ENCODE results near the gene RXRB.

Gene RXRB

GRCh38 chr6:33191383-33192104 is 8.9 kb downstream of the RXRB start:
- Histone ChIP-seq H3K27me3 (ENCODE audit: insufficient read depth, low read length, poor library complexity, severe bottlenecking) (peaks cover 19% of the 10 kb centered on the region), H3K4me1 (ENCODE audit: insufficient read depth, low read length, poor library complexity, severe bottlenecking) (no peaks in the 10 kb centered on the region), H3K79me2 (ENCODE audit: insufficient read depth, low read length) (peaks cover 4% of the 10 kb centered on the region; the same call in 1 of the 2 replicates), H4K20me1 (ENCODE audit: insufficient read depth, low read length, poor library complexity, severe bottlenecking) (peaks cover 6% of the 10 kb centered on the region), H3F3A (ENCODE audit: low read depth) (no peaks in the 10 kb centered on the region), H3K4me3 (ENCODE audit: low read length, poor library complexity, severe bottlenecking) (no peak overlapping the region), H3K36me3 (ENCODE audit: insufficient read depth, low read length) (peaks cover 26% of the 10 kb centered on the region; the same call in 1 of the 2 replicates), H3K4me2 (ENCODE audit: low read depth, low read length, poor library complexity, severe bottlenecking) (no peak overlapping the region), H3K9me2 (replicated peaks; ENCODE audit: low read depth, low read length) (no peaks in the 10 kb centered on the region), H3K9me3 (ENCODE audit: insufficient read depth, low read depth, low read length) (no peaks in the 10 kb centered on the region), H3K9ac (ENCODE audit: low read depth, low read length, poor library complexity, severe bottlenecking) (no peak overlapping the region), H2AFZ (ENCODE audit: low read length) (no peak overlapping the region)
- TF ChIP-seq CTCF (conservative IDR thresholded peaks at IDR 0.05; ENCODE audit: low read length): no peak
- TF ChIP-seq EZH2phosphoT487 (IDR thresholded peaks at IDR 0.05; ENCODE audit: borderline replicate concordance): no peak

DNA sequence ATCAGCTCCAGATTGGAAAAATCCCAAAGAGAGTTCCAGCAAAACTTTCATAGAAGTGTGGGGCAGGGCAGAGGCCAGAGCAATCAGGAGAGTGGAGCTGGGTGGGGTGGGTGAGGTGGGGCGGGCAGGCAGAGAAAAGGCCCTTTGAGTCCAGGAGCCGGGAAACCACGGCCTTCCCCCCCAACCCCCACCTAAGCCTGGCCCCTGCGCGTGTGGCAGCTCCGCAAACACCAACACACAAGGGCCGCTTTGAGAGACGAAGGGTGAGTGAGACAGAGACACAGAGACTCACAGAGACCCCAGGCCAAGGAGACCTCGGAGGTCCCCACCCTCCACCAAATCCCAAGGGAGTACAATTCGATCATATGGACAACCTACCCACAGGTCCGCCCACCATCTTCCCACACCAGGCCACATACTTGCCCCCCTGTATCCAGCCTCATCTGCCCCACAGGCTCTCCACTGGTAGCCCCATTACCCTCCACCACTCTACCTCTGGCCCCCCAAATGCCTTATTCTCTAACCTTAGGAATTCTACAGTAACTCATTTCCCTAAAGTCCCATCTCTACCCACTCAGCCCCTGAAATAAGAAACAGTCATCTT is 9.9 kb downstream of the RXRB start:
- H4K20me1 ChIP-seq (ENCODE audit: insufficient read depth, low read length, poor library complexity, severe bottlenecking): no peaks in the 10 kb centered on the region
- TF ChIP-seq EZH2phosphoT487 (IDR thresholded peaks at IDR 0.05; ENCODE audit: borderline replicate concordance): no peak
- TF ChIP-seq CTCF (conservative IDR thresholded peaks at IDR 0.05; ENCODE audit: low read length): no peak

GRCh38 chr6:33189625-33190448 is 10.6 kb downstream of the RXRB start:
- no peaks in the 10 kb centered on the region for H4K20me1 ChIP-seq (ENCODE audit: insufficient read depth, low read length, poor library complexity, severe bottlenecking)
- no peaks in the 10 kb centered on the region for H3K79me2 ChIP-seq (ENCODE audit: insufficient read depth, low read length)
- H3K4me2 ChIP-seq (ENCODE audit: low read depth, low read length, poor library complexity, severe bottlenecking): no peak overlapping the region
- no peak overlapping the region for H3K4me3 ChIP-seq (ENCODE audit: low read length, poor library complexity, severe bottlenecking)
- H3K4me1 ChIP-seq (ENCODE audit: insufficient read depth, low read length, poor library complexity, severe bottlenecking): no peaks in the 10 kb centered on the region
- H2AFZ ChIP-seq (ENCODE audit: low read length): no peak overlapping the region
- H3K36me3 ChIP-seq (ENCODE audit: insufficient read depth, low read length): peaks cover 10% of the 10 kb centered on the region; the same call in 1 of the 2 replicates
- H3K27me3 ChIP-seq (ENCODE audit: insufficient read depth, low read length, poor library complexity, severe bottlenecking): peaks cover 36% of the 10 kb centered on the region
- no peak for TF ChIP-seq CTCF (conservative IDR thresholded peaks at IDR 0.05; ENCODE audit: low read length)
- no peak for TF ChIP-seq EZH2phosphoT487 (IDR thresholded peaks at IDR 0.05; ENCODE audit: borderline replicate concordance)
- no peaks in the 10 kb centered on the region for H3K9me3 ChIP-seq (ENCODE audit: insufficient read depth, low read depth, low read length)
- H3K9me2 ChIP-seq (replicated peaks; ENCODE audit: low read depth, low read length): no peaks in the 10 kb centered on the region
- H3K9ac ChIP-seq (ENCODE audit: low read depth, low read length, poor library complexity, severe bottlenecking): no peak overlapping the region
- H3F3A ChIP-seq (ENCODE audit: low read depth): no peaks in the 10 kb centered on the region

More for the DNA sequence above, 9.9 kb downstream of the RXRB start:
- no peaks in the 10 kb centered on the region for H3K9me2 ChIP-seq (replicated peaks; ENCODE audit: low read depth, low read length)
- no peak overlapping the region for H3K4me3 ChIP-seq (ENCODE audit: low read length, poor library complexity, severe bottlenecking)
- H3K9me3 ChIP-seq (ENCODE audit: insufficient read depth, low read depth, low read length): no peaks in the 10 kb centered on the region
- no peaks in the 10 kb centered on the region for H3K4me1 ChIP-seq (ENCODE audit: insufficient read depth, low read length, poor library complexity, severe bottlenecking)
- no peak overlapping the region for H2AFZ ChIP-seq (ENCODE audit: low read length)
- H3K36me3 ChIP-seq (ENCODE audit: insufficient read depth, low read length): peaks cover 18% of the 10 kb centered on the region; the same call in 1 of the 2 replicates
- H3K9ac ChIP-seq (ENCODE audit: low read depth, low read length, poor library complexity, severe bottlenecking): no peak overlapping the region
- H3K27me3 ChIP-seq (ENCODE audit: insufficient read depth, low read length, poor library complexity, severe bottlenecking): peaks cover 29% of the 10 kb centered on the region
- no peak overlapping the region for H3K4me2 ChIP-seq (ENCODE audit: low read depth, low read length, poor library complexity, severe bottlenecking)
- H3K79me2 ChIP-seq (ENCODE audit: insufficient read depth, low read length): no peaks in the 10 kb centered on the region
- H3F3A ChIP-seq (ENCODE audit: low read depth): no peaks in the 10 kb centered on the region
